HUES48 (cell line): ENCODE results near the gene ORM2.

Source experiments
- H3K27ac ChIP-seq: one replicate; pipeline ENCODE4 v1.7.0; 2013; ENCODE audit warnings: low read depth, low read length, inconsistent platforms
- H3K27me3 ChIP-seq: 2 replicates; pipeline ENCODE4 v1.6.1; 2013; ENCODE audit warnings: mild to moderate bottlenecking, low read length; ENCODE audit not compliant: control insufficient read depth, insufficient read depth
- H3K36me3 ChIP-seq: 2 replicates; pipeline ENCODE4 v1.6.1; 2013; ENCODE audit warnings: low read length; ENCODE audit not compliant: control insufficient read depth, insufficient read depth
- H3K4me1 ChIP-seq: 2 replicates; pipeline ENCODE4 v1.6.1; 2013; ENCODE audit warnings: mild to moderate bottlenecking, low read length; ENCODE audit not compliant: control insufficient read depth, insufficient read depth
- H3K4me3 ChIP-seq: 2 replicates; pipeline ENCODE4 v1.5.1; 2013; ENCODE audit warnings: mild to moderate bottlenecking, low read depth, low read length
- H3K9ac ChIP-seq: 2 replicates; pipeline ENCODE4 v1.6.1; 2013; ENCODE audit warnings: mild to moderate bottlenecking, low read depth, low read length, moderate library complexity
- H3K9me3 ChIP-seq: 2 replicates; pipeline ENCODE4 v1.6.1; 2013; ENCODE audit warnings: low read length; ENCODE audit not compliant: control insufficient read depth, insufficient read depth

The ORM2 gene

GRCh38 chr9:114287001-114287762 is 42.5 kb upstream of the ORM2 start:
- Histone ChIP-seq H3K9me3 (no peaks in the 10 kb centered on the region), H3K27me3 (no peaks in the 10 kb centered on the region), H3K4me1 (peaks cover 9% of the 10 kb centered on the region), H3K4me3 (no peak overlapping the region), H3K27ac (no peak overlapping the region), H3K9ac (no peak overlapping the region), H3K36me3 (peaks cover 6% of the 10 kb centered on the region; the same call in 1 of the 2 replicates)

DNA sequence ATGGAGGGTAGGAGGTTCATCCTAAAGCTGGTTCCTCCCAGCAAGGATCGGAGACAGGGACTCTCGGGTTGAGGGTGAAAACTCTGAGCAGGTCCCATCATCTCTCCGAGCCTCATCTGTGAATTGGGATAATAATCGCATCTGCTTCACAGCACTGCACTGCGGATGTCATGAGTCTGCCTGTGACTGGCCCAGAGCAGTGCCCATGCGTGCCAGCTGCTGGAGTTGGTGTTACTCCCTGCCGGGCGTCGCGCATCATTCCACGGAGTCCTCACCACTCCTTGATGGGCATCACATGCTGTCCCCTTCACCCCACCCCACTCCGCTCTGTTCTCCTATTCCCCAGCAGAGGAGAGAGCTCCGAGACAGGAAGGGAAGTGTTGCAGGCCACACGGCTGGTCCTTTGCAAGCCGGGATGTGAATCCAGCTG is 41.9 kb upstream of the ORM2 start:
- Histone ChIP-seq H3K27me3 (no peaks in the 10 kb centered on the region), H3K4me1 (peaks cover 9% of the 10 kb centered on the region), H3K27ac (peak overlapping the region; percentile 22), H3K4me3 (no peak overlapping the region), H3K9ac (no peak overlapping the region), H3K9me3 (no peaks in the 10 kb centered on the region), H3K36me3 (peaks cover 12% of the 10 kb centered on the region)

DNA sequence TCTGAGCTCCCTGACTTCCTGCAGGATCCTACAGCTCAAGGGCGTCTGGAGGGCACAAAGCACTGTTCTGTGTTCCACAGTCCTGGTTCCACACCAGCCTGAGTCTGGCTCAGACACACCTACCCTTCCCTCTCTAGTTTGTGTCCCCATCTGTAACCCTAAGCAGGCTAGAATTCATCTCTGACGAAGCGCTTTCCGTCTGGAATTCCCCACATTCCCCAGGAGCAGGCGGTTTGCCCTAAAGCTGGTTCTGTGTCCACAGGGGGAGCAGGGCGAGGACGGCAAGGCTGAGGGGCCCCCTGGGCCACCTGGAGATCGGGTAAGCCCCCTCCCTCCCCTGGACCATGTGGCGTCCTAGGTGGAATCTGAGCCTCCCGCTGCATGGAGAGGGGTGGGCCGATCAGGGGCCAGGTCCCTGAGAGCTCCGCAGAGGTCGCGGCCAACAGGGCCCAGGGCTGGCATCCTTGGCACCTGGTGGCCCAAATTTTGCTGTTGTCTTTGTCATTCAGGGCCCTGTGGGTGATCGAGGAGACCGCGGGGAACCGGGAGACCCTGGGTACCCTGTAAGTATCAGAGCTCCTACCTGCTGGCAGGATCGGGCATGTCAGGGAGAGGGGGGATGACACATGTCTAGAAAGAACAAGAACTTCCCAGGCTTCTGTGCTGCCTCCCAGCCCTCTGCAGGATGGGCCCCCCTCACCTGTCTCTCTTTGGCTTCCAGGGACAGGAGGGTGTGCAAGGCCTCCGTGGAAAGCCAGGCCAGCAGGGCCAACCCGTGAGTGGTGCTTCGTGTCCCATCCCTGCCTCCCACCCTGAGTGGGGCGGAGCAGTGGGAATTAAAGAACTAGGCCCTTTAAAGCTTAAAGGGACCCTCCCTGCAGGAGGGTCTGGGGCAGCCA is 41.2 kb upstream of the ORM2 start:
- Histone ChIP-seq H3K36me3 (peaks cover 17% of the 10 kb centered on the region), H3K27me3 (no peaks in the 10 kb centered on the region), H3K9me3 (no peaks in the 10 kb centered on the region), H3K9ac (no peak overlapping the region), H3K27ac (peak overlapping the region; percentile 22), H3K4me3 (no peak overlapping the region), H3K4me1 (peaks cover 9% of the 10 kb centered on the region)

DNA sequence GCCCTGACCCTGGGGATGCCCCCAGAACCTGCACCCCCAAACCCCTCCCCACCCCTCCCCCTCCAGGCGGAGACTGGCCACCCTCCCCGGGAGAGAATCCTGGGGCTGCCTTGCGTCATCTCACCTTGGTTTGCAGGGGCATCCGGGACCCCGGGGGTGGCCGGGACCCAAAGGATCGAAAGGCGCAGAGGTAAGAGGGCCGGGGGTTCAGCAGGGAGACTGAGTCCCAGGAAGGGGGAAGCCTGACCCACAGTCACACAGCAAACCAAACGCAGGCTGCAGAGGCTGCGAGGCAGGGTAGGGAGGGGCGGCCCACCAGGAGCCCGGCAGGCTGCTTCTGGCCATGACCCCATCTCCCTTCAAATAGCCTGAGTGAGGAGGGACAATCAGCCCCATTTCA is 40.6 kb upstream of the ORM2 start:
- H3K27ac ChIP-seq: no peak overlapping the region
- no peaks in the 10 kb centered on the region for H3K9me3 ChIP-seq
- no peaks in the 10 kb centered on the region for H3K27me3 ChIP-seq
- H3K4me3 ChIP-seq: no peak overlapping the region
- H3K9ac ChIP-seq: no peak overlapping the region
- peaks cover 20% of the 10 kb centered on the region for H3K36me3 ChIP-seq
- H3K4me1 ChIP-seq: peaks cover 9% of the 10 kb centered on the region

- Histone ChIP-seq H3K9ac (no peak overlapping the region), H3K4me1 (peaks cover 9% of the 10 kb centered on the region), H3K9me3 (peaks cover 7% of the 10 kb centered on the region), H3K36me3 (peaks cover 26% of the 10 kb centered on the region), H3K27ac (no peak overlapping the region), H3K4me3 (no peak overlapping the region), H3K27me3 (no peaks in the 10 kb centered on the region)
Observed at GRCh38 chr9:114289571-114290481, 39.8 kb upstream of the ORM2 start.

DNA sequence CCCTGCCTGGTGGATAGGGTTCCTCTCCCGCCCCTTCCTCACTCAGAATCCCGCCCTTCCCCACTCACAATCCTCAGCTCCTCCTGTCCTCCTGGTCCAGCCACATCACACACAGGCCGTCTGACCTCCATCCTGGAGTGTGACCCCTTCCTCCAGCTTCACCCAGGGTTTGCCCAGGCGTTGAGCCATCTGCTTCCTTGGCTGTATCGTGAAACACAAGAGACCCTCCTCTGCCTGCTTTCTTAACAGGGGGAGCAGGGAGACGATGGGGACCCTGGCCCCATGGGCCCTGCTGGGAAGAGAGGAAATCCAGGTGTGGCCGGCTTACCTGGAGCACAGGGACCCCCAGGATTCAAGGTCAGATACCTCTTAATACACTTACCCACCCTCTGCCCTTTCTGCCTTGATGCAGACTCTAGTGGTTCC is 39.1 kb upstream of the ORM2 start:
- Histone ChIP-seq H3K27me3 (no peaks in the 10 kb centered on the region), H3K4me3 (no peak overlapping the region), H3K9me3 (peaks cover 13% of the 10 kb centered on the region), H3K36me3 (peaks cover 32% of the 10 kb centered on the region), H3K9ac (no peak overlapping the region), H3K27ac (no peak overlapping the region), H3K4me1 (peaks cover 9% of the 10 kb centered on the region)

- Histone ChIP-seq H3K36me3 (peaks cover 34% of the 10 kb centered on the region), H3K9ac (no peak overlapping the region), H3K27ac (no peak overlapping the region), H3K4me1 (peaks cover 9% of the 10 kb centered on the region), H3K9me3 (peaks cover 13% of the 10 kb centered on the region), H3K4me3 (no peak overlapping the region), H3K27me3 (no peaks in the 10 kb centered on the region)
Observed at GRCh38 chr9:114291064-114291474, 38.6 kb upstream of the ORM2 start.

- no peak overlapping the region for H3K9ac ChIP-seq
- peaks cover 9% of the 10 kb centered on the region for H3K4me1 ChIP-seq
- H3K27ac ChIP-seq: no peak overlapping the region
- H3K4me3 ChIP-seq: no peak overlapping the region
- no peaks in the 10 kb centered on the region for H3K27me3 ChIP-seq
- H3K9me3 ChIP-seq: peaks cover 13% of the 10 kb centered on the region
- H3K36me3 ChIP-seq: peaks cover 44% of the 10 kb centered on the region
Observed at GRCh38 chr9:114291886-114292590, 37.6 kb upstream of the ORM2 start.

DNA sequence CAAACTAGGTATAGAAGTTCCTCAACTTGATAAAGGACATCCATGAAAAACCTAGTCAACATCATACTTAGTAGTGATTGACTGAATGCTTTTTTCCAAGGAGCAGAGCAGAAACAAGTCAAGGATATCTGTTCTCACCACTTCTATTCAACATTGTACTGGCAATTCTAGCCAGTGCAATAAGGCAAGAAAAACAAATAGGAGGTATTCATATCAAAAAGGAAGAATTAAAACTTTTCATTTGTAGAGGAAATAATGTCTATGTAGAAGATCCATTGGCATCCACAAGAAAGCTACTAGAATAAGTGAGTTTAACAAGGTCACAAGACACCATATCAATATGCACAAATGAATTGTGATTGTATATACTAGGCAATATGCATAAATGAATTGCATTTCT is 35.0 kb upstream of the ORM2 start:
- H3K36me3 ChIP-seq: peaks cover 59% of the 10 kb centered on the region
- no peak overlapping the region for H3K27ac ChIP-seq

DNA sequence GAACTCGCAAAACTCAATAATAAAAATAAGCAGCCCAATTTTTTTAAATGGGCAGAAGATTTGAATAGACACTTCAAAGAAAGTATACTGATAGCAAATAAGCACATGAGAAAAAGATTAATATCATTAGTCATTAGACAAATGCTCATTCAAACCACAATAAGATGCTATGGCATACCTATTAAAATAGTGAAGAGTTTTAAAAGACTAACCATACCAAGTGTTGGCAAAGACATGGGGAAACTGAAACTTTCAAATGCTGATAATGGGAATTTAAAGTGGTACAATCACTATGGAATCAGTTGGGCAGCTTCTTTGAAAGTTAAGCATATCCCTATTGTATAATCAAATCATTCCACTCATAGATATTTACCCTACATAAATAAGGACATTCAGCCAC is 33.3 kb upstream of the ORM2 start:
- Histone ChIP-seq H3K27ac (no peak overlapping the region), H3K36me3 (peaks cover 65% of the 10 kb centered on the region)

More for the DNA sequence above, 35.0 kb upstream of the ORM2 start:
- H3K4me1 ChIP-seq: no peaks in the 10 kb centered on the region
- H3K9ac ChIP-seq: no peak overlapping the region
- H3K27me3 ChIP-seq: no peaks in the 10 kb centered on the region
- H3K9me3 ChIP-seq: peaks cover 13% of the 10 kb centered on the region
- H3K4me3 ChIP-seq: no peak overlapping the region

More for the DNA sequence above, 33.3 kb upstream of the ORM2 start:
- Histone ChIP-seq H3K27me3 (no peaks in the 10 kb centered on the region), H3K9me3 (peaks cover 13% of the 10 kb centered on the region), H3K4me3 (no peak overlapping the region), H3K9ac (no peak overlapping the region), H3K4me1 (no peaks in the 10 kb centered on the region)
